D721Med (cell line): ENCODE data around the gene HOXA7.
A peak's percentile ranks its signal among the peaks of the same experiment; 100 is the strongest.

Experiments used
- DNase-seq: peaks from one replicate; pipeline ENCODE4 v3.0.0; 2011; ENCODE audit warnings: low spot score; ENCODE audit not compliant: insufficient read length
- FAIRE-seq: peaks from 2 replicates; lab custom pipeline; 2011; peaks lifted over from hg19 to GRCh38; lab: Jason Lieb, UNC
- TF ChIP-seq, protein P1 (sequence below): IDR thresholded peaks from 2 replicates; pipeline ENCODE4 v1.5.1; 2012; ENCODE audit warnings: mild to moderate bottlenecking, control low read depth; ENCODE audit not compliant: insufficient read depth; ENCODE audit errors: missing control alignments

Gene HOXA7

GRCh38 chr7:27183682-27184336, 27.3 kb upstream of the HOXA7 start:
- DNase-seq, result no peak
- TF ChIP-seq, protein P1, sequence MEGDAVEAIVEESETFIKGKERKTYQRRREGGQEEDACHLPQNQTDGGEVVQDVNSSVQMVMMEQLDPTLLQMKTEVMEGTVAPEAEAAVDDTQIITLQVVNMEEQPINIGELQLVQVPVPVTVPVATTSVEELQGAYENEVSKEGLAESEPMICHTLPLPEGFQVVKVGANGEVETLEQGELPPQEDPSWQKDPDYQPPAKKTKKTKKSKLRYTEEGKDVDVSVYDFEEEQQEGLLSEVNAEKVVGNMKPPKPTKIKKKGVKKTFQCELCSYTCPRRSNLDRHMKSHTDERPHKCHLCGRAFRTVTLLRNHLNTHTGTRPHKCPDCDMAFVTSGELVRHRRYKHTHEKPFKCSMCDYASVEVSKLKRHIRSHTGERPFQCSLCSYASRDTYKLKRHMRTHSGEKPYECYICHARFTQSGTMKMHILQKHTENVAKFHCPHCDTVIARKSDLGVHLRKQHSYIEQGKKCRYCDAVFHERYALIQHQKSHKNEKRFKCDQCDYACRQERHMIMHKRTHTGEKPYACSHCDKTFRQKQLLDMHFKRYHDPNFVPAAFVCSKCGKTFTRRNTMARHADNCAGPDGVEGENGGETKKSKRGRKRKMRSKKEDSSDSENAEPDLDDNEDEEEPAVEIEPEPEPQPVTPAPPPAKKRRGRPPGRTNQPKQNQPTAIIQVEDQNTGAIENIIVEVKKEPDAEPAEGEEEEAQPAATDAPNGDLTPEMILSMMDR, result no peak
- FAIRE-seq, result no peak

- TF ChIP-seq, protein P1, result no peak
- FAIRE-seq (no peak), DNase-seq (no peak)
Measured at GRCh38 chr7:27182861-27183681, 26.6 kb upstream of the HOXA7 start.

GRCh38 chr7:27182285-27182841, 25.9 kb upstream of the HOXA7 start:
- no peak for DNase-seq
- FAIRE-seq, result no peak

DNA sequence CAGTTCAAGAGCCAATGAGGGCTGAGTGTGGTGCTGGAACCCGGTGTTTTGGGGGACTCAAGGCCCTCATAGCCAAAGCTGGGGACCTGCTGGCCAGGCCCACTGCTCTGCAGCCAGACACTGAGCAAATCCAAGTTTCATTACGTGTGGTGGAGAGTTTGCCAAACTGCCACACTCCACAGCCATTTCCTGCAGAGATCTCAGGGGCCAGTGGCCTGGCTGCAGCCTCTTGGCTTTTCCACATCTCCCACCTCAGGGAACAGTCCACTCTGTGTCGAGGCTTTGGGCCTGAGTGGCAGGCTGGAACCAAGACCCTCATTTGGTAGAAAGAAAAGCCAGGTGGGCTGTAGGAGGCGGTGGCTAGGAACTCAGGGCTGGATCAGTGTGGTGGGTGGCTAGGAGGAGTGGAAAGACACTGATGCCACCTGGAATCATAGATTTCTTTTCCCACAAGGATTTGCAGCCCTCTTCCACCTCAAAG, 25.4 kb upstream of the HOXA7 start:
- DNase-seq (no peak), FAIRE-seq (no peak)
- TF ChIP-seq, protein P1, result no peak

More at GRCh38 chr7:27182285-27182841, 25.9 kb upstream of the HOXA7 start:
- TF ChIP-seq, protein P1, result no peak

DNA sequence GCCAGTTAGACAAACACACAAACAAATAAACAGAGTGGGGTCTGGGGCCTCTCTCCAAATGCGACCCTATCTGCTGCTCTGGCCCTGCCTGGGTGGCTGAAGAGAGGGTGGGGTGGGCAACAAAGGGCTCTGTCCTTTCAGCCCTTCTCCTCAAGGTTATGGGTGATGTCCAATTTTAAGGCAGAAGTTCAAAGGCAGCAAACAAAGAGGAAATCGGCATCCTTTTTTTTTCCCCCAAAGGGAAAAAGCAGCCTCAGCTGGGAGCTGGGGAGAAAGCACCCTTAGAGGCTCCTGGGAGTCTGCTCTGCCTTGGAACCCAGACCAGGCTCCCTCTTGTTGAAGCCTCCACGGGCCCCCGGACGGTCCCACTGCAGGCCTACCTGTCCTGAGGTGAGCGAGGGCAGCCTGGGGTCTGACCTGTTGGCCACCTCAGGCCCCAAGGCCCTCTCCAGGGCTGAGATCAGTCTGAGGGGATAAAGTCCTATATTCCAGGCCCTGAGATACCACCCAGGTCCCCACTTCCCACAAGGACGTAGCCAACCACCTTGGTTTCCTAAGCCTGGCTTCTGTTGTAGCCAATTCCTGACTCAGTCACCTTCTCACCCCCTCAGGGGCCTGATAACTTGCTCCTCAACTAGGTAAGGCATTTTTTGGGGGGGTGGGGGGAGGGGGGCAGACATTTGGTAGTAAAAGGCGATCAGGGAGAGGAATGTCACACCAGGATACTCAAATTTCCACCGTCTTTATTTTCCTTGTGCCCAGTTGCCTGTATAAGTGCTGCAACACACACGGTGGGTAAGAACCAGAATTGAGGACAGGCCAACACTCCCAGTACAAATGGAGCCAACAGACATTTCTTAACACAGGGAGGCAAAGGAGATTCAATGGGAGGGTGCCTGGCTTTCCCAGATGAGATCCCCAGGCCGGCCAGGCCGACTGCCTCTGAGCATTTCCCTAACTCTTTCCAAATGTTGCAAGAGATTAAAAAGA, 24.3 kb upstream of the HOXA7 start:
- FAIRE-seq (no peak), DNase-seq (no peak)
- TF ChIP-seq, protein P1, result no peak

GRCh38 chr7:27179503-27180430, 23.3 kb upstream of the HOXA7 start:
- TF ChIP-seq, protein P1, result peak; percentile 53
- FAIRE-seq, result no peak
- DNase-seq, result peak; percentile 91
